ENCODE results near the gene TEKT2.

Gene TEKT2

DNA sequence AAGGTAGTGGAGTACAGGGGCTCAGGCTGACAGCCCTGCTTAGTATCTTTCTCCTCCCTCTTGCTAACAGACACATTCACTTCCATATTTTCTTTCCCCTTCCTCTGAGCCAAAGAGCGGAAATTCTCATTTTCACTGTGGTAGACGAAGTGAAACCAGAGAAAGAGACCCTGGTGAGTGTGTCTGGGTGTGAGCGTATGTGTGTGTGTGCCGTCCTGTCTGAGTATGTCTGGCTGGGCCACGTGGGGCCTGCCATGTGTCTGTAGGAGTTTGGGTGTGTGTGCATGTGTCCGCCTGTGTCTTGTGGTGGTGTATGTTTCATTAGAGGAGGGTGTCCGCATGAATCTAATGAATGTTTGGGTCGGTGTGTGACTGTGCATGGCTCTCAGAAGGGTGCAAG is 39.5 kb downstream of the TEKT2 start:
- TF ChIP-seq, protein P1, sequence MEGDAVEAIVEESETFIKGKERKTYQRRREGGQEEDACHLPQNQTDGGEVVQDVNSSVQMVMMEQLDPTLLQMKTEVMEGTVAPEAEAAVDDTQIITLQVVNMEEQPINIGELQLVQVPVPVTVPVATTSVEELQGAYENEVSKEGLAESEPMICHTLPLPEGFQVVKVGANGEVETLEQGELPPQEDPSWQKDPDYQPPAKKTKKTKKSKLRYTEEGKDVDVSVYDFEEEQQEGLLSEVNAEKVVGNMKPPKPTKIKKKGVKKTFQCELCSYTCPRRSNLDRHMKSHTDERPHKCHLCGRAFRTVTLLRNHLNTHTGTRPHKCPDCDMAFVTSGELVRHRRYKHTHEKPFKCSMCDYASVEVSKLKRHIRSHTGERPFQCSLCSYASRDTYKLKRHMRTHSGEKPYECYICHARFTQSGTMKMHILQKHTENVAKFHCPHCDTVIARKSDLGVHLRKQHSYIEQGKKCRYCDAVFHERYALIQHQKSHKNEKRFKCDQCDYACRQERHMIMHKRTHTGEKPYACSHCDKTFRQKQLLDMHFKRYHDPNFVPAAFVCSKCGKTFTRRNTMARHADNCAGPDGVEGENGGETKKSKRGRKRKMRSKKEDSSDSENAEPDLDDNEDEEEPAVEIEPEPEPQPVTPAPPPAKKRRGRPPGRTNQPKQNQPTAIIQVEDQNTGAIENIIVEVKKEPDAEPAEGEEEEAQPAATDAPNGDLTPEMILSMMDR (IDR thresholded peaks at IDR 0.05; ENCODE audit: insufficient read depth, missing control alignments): no peak
- FAIRE-seq (no peak), DNase-seq (ENCODE audit: insufficient read length, low spot score) (no peak)

DNA sequence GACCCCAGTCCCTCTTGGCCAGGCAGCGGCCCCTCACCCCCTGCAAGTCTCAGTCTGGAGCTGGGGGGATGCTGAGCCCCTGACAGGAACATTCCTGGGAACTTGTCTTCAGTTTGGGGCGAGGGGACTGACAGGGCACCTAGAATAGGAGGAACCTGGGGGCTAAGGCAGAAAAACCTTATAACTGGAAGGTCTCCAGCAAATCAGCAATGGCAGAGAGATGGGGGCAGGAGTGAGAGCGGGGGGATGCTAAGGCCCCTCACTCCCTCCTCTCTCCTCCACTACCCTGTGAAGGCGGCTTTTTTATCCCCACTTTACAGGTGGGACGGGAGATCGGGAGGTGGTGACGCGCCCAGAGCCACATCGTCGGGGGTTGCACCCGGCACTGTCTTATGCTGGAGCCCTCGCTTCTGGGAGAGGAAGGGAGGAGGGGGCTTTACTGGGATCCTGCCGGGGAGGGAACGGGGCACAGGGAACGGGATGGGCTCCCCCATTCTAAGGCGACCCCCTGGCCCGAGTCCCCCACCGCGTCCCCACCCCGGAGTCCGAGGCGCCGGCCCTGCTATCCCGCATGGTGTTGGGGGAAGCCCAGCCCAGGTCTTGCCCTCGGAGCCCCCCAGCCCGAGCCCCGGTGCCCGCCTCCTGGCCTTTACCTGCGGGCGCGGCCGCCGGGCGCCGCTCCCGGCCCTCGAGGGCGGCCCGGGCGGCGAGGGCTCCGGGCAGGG is 40.7 kb downstream of the TEKT2 start:
- DNase-seq (ENCODE audit: insufficient read length, low spot score) (no peak), FAIRE-seq (no peak)
- TF ChIP-seq, protein P1 (IDR thresholded peaks at IDR 0.05; ENCODE audit: insufficient read depth, missing control alignments): no peak

DNA sequence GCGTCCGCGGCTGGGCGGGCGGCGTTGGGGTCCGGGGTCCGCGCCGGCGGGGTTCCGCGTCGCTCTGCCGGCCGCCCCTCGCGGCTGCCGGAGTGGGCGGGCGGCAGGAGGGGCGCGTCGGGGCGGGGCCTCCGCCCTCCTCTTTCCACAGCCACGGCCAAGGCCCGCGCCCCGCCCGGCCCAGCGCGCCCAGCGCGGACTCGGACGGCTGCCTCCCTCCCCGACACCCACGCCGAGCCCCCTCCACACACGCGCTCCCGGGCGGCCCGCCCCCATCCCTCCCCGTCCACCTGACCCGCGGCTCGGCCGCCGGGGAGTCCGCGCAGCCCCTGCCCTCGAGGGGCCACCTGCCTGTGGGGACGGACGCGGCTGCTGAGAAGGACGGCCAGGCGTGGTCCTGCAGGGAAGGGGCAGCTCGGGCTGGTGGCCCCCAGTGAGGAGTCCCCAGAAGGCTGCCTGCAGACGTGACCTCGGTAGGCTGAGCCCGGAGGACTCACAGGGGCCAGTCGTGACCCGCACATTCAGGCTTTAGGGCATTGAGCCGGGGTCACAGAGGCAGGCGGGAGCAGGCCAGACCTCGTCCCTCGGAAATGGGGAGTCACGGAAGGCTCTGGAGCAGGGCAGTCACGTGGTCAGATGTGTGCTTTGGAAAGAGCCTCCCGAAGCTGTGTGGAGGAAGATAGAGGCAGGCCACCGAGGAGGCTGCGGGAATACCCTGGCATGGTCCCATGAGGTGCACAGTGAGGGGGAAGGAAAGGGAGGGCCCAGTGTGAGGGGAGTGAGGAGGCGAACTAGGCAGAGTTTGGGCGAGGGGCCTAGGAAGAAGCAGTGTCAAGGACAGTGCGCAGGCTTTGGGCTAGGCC is 41.5 kb downstream of the TEKT2 start, which contains the start of gene COL8A2:
Gene COL8A2 (minus strand): TSS at position 94 of the 863 bp plus-strand sequence. CDS start 24,980 bp downstream, outside the sequence.
- TF ChIP-seq, protein P1 (IDR thresholded peaks at IDR 0.05; ENCODE audit: insufficient read depth, missing control alignments): no peak
- no peak for FAIRE-seq
- peak; percentile 66 for DNase-seq (ENCODE audit: insufficient read length, low spot score)

DNA sequence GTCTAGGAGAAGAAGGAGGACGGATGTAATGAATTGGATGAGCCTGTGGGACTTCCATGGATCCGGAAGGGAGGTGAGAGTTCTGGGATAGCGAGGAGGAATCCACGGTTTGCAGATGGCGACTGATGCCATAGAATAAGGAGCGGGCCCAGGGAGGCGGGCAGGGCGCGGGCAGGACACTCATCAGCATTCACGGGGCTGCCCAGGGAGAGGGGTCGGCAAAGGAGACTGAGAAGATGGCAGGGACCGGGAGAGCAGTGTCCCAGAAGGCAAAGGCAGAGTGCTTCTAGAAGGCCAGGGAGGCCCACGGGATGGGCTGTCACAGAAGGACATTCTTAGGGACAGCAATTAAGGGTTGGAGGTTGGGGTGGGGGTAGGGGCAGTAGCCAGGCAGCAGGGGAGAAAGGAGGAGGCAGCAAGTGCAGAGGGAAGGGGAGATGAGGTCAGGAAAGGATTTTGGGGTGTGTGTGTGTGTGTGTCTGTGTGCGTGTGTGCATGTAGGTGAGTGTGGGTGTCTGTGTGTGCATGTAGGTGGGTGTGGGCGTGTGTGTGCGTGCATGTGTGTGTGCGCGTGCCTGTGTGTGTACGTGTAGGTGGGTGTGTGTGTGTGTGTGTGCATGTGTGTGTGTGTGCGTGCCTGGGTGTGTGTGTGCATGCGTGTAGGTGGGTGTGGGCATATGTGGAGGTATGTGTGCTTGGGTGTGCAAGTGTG is 42.3 kb downstream of the TEKT2 start:
- TF ChIP-seq, protein P1 (IDR thresholded peaks at IDR 0.05; ENCODE audit: insufficient read depth, missing control alignments): no peak
- DNase-seq (ENCODE audit: insufficient read length, low spot score): no peak
- FAIRE-seq: no peak

DNA sequence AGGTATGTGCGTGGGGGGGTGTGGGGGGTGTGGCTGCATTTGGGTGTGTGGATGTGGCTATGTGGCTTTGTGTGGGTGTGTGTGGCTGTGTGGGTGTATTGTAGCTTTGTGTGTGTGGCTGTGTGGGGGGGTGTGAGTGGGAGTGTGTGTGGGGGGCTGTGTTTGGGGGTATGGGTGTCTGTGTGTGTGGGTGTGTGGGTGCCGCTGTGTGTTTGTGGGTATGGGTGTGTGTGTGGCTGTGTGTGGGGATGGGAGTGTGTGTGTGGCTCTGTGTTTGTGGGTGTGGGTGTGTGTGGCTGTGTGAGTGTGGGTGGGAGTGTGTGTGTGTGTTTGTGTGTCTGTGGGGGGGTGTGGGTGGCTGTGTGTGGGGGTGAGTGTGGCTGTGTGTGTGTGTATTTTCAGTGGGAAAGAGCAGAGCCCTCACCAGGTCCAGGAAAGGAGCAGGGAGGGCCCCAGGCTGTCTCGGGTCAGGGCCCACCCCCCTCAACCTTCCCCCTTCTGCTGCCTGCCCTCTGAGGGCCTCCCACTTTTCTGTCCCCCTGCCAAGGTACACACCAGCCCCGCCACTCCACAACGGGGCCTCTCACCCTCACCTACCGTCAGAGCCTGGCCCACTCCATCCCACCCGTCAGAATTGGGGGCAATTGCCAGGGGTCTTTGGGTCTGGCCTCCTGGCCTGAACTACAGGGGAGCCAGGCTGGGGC is 43.1 kb downstream of the TEKT2 start:
- TF ChIP-seq, protein P1 (IDR thresholded peaks at IDR 0.05; ENCODE audit: insufficient read depth, missing control alignments): no peak
- DNase-seq (ENCODE audit: insufficient read length, low spot score) (no peak), FAIRE-seq (no peak)

DNA sequence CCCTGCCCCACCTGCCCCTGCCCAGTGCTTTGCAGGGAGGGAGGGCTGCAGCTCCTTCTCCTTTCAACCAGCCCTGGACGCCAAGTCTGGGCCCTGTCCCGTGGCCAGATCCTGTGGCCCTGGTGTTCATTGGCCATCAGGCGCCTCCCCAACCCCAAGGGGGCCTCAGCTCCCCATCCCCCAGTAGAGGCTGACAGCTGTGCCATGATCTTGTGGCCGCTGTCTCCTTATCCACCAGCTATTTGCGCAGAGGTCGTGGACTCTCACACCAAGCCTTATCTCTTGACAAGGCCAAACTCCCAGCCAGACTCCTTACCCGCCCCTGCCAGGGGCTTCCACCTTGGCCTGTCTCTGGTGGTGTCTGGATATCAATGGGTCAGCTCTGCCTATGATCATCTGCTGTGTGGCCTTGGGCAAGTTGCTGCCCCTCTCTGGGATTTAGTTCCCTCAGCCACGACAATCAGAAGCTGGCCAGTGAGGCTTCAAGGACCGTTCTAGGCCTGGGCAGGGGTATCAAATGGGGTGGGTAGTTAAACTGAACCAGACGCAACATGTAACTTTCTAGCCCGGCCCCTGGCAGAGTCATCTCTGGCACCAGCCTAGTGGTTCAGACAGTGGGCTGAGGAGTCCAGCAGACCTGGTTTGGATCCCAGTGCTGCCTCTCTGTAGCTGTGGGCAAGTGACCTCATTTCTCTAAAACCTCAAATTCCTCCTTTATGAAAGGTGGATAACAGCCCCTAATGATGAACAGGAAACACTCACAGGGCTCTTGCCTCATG is 44.4 kb downstream of the TEKT2 start:
- TF ChIP-seq, protein P1 (IDR thresholded peaks at IDR 0.05; ENCODE audit: insufficient read depth, missing control alignments): no peak
- no peak for FAIRE-seq
- no peak for DNase-seq (ENCODE audit: insufficient read length, low spot score)
